ENCODE results near the gene TRPT1. TPM values are rescaled to one million over a fixed set of nuclear protein-coding genes. Genes with fewer than 3 reads are reported as not detected.

Gene TRPT1
- total RNA-seq, 1 donor from 2014 or later: 52.0 TPM

GRCh38 chr11:64224151-64224890 is 1.7 kb downstream of the TRPT1 start:
- TF ChIP-seq CTCF (IDR thresholded peaks at IDR 0.05; ENCODE audit: unreplicated experiment): no peak
- no peaks in the 10 kb centered on the region for H3K9me3 Mint-ChIP-seq (ENCODE audit: low read depth)
- DNase-seq (ENCODE audit: low spot score, unreplicated experiment): no peak
- peak overlapping the region; percentile 87 for H3K4me3 Mint-ChIP-seq (ENCODE audit: low read depth)
- no peaks in the 10 kb centered on the region for H3K27me3 Mint-ChIP-seq
- H3K36me3 Mint-ChIP-seq (ENCODE audit: insufficient read depth): no peaks in the 10 kb centered on the region
- no peak overlapping the region for H3K27ac Mint-ChIP-seq
- peaks cover 7% of the 10 kb centered on the region for H3K4me1 Mint-ChIP-seq (ENCODE audit: low read depth)

GRCh38 chr11:64223001-64223651 is 2.9 kb downstream of the TRPT1 start:
- Mint-ChIP-seq H3K27me3 (no peaks in the 10 kb centered on the region), H3K4me3 (ENCODE audit: low read depth) (no peak overlapping the region), H3K36me3 (ENCODE audit: insufficient read depth) (peaks cover 4% of the 10 kb centered on the region), H3K9me3 (ENCODE audit: low read depth) (no peaks in the 10 kb centered on the region), H3K27ac (no peak overlapping the region), H3K4me1 (ENCODE audit: low read depth) (peaks cover 13% of the 10 kb centered on the region)
- DNase-seq (ENCODE audit: low spot score, unreplicated experiment): no peak
- TF ChIP-seq CTCF (IDR thresholded peaks at IDR 0.05; ENCODE audit: unreplicated experiment): no peak

- no peak for TF ChIP-seq CTCF (IDR thresholded peaks at IDR 0.05; ENCODE audit: unreplicated experiment)
- Mint-ChIP-seq H3K27me3 (no peaks in the 10 kb centered on the region), H3K4me1 (ENCODE audit: low read depth) (peaks cover 13% of the 10 kb centered on the region), H3K27ac (no peak overlapping the region), H3K9me3 (ENCODE audit: low read depth) (no peaks in the 10 kb centered on the region), H3K4me3 (ENCODE audit: low read depth) (no peak overlapping the region), H3K36me3 (ENCODE audit: insufficient read depth) (peaks cover 4% of the 10 kb centered on the region)
- DNase-seq (ENCODE audit: low spot score, unreplicated experiment): no peak
Observed at GRCh38 chr11:64222651-64223000, 3.4 kb downstream of the TRPT1 start.

GRCh38 chr11:64220798-64221197 is 5.2 kb downstream of the TRPT1 start:
- peaks cover 4% of the 10 kb centered on the region for H3K36me3 Mint-ChIP-seq (ENCODE audit: insufficient read depth)
- no peak overlapping the region for H3K4me3 Mint-ChIP-seq (ENCODE audit: low read depth)
- peaks cover 10% of the 10 kb centered on the region for H3K4me1 Mint-ChIP-seq (ENCODE audit: low read depth)
- H3K27me3 Mint-ChIP-seq: no peaks in the 10 kb centered on the region
- TF ChIP-seq CTCF (IDR thresholded peaks at IDR 0.05; ENCODE audit: unreplicated experiment): no peak
- no peak for DNase-seq (ENCODE audit: low spot score, unreplicated experiment)
- H3K27ac Mint-ChIP-seq: no peak overlapping the region
- no peaks in the 10 kb centered on the region for H3K9me3 Mint-ChIP-seq (ENCODE audit: low read depth)

- TF ChIP-seq CTCF (IDR thresholded peaks at IDR 0.05; ENCODE audit: unreplicated experiment): no peak
- Mint-ChIP-seq H3K27me3 (no peaks in the 10 kb centered on the region), H3K4me3 (ENCODE audit: low read depth) (no peak overlapping the region), H3K4me1 (ENCODE audit: low read depth) (peaks cover 8% of the 10 kb centered on the region), H3K9me3 (ENCODE audit: low read depth) (no peaks in the 10 kb centered on the region), H3K36me3 (ENCODE audit: insufficient read depth) (peaks cover 4% of the 10 kb centered on the region), H3K27ac (no peak overlapping the region)
- DNase-seq (ENCODE audit: low spot score, unreplicated experiment): no peak
Observed at GRCh38 chr11:64220271-64220670, 5.7 kb downstream of the TRPT1 start.
